ENCODE measurements around the gene CADPS2.

- TF ChIP-seq CTCF (optimal IDR thresholded peaks at IDR 0.05 in 1 of 3, IDR thresholded peaks at IDR 0.05 in 1 of 3, conservative IDR thresholded peaks at IDR 0.05 in 1 of 3; ENCODE audit: extremely low read depth in 1 of 3, insufficient read depth in 2 of 3, low read length in 3 of 3) (no peak), EZH2 (IDR thresholded peaks at IDR 0.05; ENCODE audit: low read length) (no peak)
Measured at GRCh38 chr7:122584676-122585251, 301.5 kb downstream of the CADPS2 start.

Data from keratinocyte (primary cell).